ENCODE results near the gene PITPNC1. TPM values are rescaled to one million over a fixed set of nuclear protein-coding genes. Genes with fewer than 3 reads are reported as not detected.

PITPNC1 gene
- total and polyA plus RNA-seq, 12 donors: 4.9 to 33.0 (median 14.0) TPM

DNA sequence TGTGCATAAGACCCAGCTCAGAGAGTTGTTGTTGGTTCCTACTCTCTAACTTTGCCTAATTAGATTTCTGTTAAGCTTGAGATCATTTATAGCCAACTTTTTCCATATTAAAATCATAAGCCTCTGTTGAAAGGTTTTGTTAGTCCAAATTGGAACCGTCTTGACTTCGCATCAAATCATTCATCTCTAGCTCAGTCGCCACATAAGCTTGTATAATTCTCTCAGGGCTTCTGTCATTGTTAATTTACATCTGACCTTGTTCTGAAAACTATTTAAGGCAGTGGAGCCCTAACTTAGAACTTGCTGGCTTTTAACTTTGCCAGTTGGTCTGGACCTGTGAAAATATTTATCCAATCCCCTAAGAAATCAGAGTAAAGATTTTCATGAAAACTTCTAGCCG, 107.2 kb downstream of the PITPNC1 start:
- 81 to 88% (median 86%) methylated on average over 4 of the region's 4 CpGs for WGBS, 4 donors
- TF ChIP-seq, protein P1, sequence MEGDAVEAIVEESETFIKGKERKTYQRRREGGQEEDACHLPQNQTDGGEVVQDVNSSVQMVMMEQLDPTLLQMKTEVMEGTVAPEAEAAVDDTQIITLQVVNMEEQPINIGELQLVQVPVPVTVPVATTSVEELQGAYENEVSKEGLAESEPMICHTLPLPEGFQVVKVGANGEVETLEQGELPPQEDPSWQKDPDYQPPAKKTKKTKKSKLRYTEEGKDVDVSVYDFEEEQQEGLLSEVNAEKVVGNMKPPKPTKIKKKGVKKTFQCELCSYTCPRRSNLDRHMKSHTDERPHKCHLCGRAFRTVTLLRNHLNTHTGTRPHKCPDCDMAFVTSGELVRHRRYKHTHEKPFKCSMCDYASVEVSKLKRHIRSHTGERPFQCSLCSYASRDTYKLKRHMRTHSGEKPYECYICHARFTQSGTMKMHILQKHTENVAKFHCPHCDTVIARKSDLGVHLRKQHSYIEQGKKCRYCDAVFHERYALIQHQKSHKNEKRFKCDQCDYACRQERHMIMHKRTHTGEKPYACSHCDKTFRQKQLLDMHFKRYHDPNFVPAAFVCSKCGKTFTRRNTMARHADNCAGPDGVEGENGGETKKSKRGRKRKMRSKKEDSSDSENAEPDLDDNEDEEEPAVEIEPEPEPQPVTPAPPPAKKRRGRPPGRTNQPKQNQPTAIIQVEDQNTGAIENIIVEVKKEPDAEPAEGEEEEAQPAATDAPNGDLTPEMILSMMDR (IDR thresholded peaks at IDR 0.05): no peak
- TF ChIP-seq POLR2A (IDR thresholded peaks at IDR 0.05): no peak
- no peaks in the 10 kb centered on the region for H3K27me3 ChIP-seq
- H3K4me3 ChIP-seq: no peak overlapping the region
- intact Hi-C loops (cut with DNase I): no loop called here
- H3K36me3 ChIP-seq (replicated peaks in 1 of 2): no peaks in the 10 kb centered on the region
- no peak for DNase-seq
- H3K4me1 ChIP-seq (replicated peaks in 1 of 2): peaks cover 0 to 8% of the 10 kb centered on the region in 2 donors
- H3K9me3 ChIP-seq (replicated peaks in 1 of 3): no peaks in the 10 kb centered on the region
- no peak overlapping the region for H3K27ac ChIP-seq

DNA sequence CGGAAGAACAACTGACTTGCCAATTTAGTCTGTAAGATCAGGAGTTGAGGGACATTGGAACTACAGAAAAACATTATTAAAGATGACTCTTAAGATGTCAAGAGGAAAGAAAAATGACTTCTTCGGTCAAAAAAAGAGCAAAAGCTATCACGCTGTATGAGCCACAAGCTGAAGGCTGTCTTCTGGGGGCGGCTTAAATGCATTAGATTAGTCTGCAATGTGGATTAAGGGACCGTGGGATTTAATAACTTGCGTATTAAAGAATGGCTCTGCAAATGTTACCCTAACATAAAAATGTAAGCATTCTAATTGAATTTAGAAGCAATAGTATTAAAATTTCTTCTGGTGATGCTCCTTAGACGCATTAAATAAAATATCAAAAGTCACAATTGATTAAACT, 108.6 kb downstream of the PITPNC1 start:
- intact Hi-C loops (cut with DNase I): no loop called here
- Histone ChIP-seq H3K27me3 (no peaks in the 10 kb centered on the region), H3K27ac (no peak overlapping the region), H3K36me3 (replicated peaks in 1 of 2) (no peaks in the 10 kb centered on the region), H3K4me1 (replicated peaks in 1 of 2) (peaks cover 4 to 12% of the 10 kb centered on the region in 2 donors), H3K9me3 (replicated peaks in 1 of 3) (no peaks in the 10 kb centered on the region), H3K4me3 (no peak overlapping the region)
- 90 to 94% (median 92%) methylated on average over 7 of the region's 7 CpGs for WGBS, 4 donors
- TF ChIP-seq, protein P1 (IDR thresholded peaks at IDR 0.05): no peak
- TF ChIP-seq POLR2A (IDR thresholded peaks at IDR 0.05): no peak
- no peak for DNase-seq

DNA sequence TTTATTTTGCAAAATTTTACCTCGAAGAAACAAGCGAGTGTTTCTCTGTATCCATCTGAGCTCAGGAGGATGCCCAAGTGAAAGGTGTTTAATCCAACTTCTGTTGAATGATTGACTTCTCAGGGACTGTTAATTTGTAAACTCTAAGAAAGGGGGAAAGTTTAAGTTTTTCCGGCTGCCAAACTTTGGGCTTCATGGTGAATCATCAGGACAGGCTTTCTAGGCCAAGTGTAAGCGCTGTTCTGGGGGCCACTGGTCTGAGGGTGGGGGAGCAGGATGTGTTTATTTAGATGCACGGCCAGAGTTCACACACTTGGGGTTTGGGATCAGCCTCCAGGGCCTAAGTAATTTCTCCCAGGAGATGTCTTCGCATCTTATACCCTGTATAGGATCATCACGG, 110.4 kb downstream of the PITPNC1 start:
- H3K9me3 ChIP-seq (replicated peaks in 1 of 3): no peaks in the 10 kb centered on the region
- intact Hi-C loops (cut with DNase I): no loop called here
- peak in 1 of 7 donors; percentile 35 for DNase-seq
- H3K4me3 ChIP-seq: no peak overlapping the region
- no peaks in the 10 kb centered on the region for H3K27me3 ChIP-seq
- TF ChIP-seq, protein P1 (IDR thresholded peaks at IDR 0.05): no peak
- peak overlapping the region in 1 of 5 donors; percentile 24 for H3K27ac ChIP-seq
- no peaks in the 10 kb centered on the region for H3K36me3 ChIP-seq (replicated peaks in 1 of 2)
- 79 to 84% (median 79%) methylated on average over 7 of the region's 7 CpGs for WGBS, 4 donors
- peaks cover 12 to 23% of the 10 kb centered on the region in 2 donors for H3K4me1 ChIP-seq (replicated peaks in 1 of 2)

DNA sequence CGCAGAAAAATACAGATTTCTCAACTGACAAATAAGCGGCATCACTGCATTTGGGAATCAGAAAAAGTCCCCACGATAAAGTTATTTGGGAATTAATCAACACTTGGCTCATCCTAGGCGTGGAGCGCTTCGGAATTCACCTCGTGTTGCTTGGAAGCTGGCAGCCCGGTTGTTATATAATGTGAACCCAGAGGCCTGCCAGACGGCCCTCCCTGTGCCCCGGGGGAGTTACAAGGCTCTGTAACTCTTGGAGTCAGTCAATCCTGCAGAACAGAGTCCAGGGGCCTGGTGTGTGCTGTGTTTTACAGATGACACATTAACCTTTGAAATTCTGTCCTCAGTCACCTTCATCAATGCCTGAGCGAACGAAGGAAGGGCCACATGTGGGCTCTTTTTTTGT, 111.1 kb downstream of the PITPNC1 start:
- WGBS, 4 donors: 58 to 72% (median 64%) methylated on average over 11 to 12 of the region's 12 CpGs
- intact Hi-C loops (cut with DNase I): no loop called here
- TF ChIP-seq POLR2A (IDR thresholded peaks at IDR 0.05): no peak
- Histone ChIP-seq H3K27ac (peak overlapping the region in 1 of 5 donors; percentile 24), H3K27me3 (no peaks in the 10 kb centered on the region), H3K4me3 (no peak overlapping the region), H3K9me3 (replicated peaks in 1 of 3) (no peaks in the 10 kb centered on the region), H3K36me3 (replicated peaks in 1 of 2) (no peaks in the 10 kb centered on the region), H3K4me1 (replicated peaks in 1 of 2) (peaks cover 12 to 23% of the 10 kb centered on the region in 2 donors)
- peak in 1 of 7 donors; percentile 73 for DNase-seq

DNA sequence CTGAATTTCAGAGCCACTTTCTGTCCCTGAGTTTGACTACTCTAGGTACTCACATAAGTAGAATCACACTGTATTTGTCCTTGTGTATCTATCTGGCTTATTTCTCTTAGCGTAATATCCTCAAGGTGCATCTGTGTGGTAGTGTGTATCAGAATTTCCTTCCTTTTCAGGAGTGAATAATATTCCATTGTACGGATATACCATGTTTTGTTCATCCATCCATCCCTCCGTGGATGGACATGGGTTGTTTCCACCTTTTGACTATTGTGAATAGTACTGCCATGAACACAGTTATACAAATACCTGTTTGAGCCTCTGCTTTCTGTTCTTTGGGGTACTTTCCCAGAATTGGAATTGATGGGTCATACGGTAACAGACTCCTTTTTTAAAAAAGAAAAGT, 111.7 kb downstream of the PITPNC1 start:
- Histone ChIP-seq H3K4me1 (replicated peaks in 1 of 2) (peaks cover 12 to 23% of the 10 kb centered on the region in 2 donors), H3K36me3 (replicated peaks in 1 of 2) (no peaks in the 10 kb centered on the region), H3K27ac (no peak overlapping the region), H3K9me3 (replicated peaks in 1 of 3) (no peaks in the 10 kb centered on the region), H3K27me3 (no peaks in the 10 kb centered on the region), H3K4me3 (no peak overlapping the region)
- WGBS, 4 donors: 96 to 100% (median 98%) methylated on average over 4 of the region's 4 CpGs
- no peak for TF ChIP-seq POLR2A (IDR thresholded peaks at IDR 0.05)
- TF ChIP-seq, protein P1 (IDR thresholded peaks at IDR 0.05): no peak
- DNase-seq: no peak
- intact Hi-C loops (cut with DNase I): no loop called here

Measured in adrenal gland (tissue), 12 donors.